Choroid plexus epithelial cell (primary cell): ENCODE results near the gene GRXCR2.

Source experiments
- DNase-seq: peaks from one replicate; pipeline ENCODE4 v3.0.0-alpha.2; 2010; ENCODE audit warnings: low read depth
- H3K4me3 ChIP-seq: 2 replicates; pipeline ENCODE4 v1.5.1; 2011; ENCODE audit warnings: low read depth, mild to moderate bottlenecking, control low read depth, low read length, moderate library complexity
- TF ChIP-seq, protein P1 (sequence below): conservative IDR thresholded peaks from 2 replicates; pipeline ENCODE4 v1.5.1; 2011; ENCODE audit warnings: low read depth, mild to moderate bottlenecking, control low read depth, inconsistent platforms, low read length, moderate library complexity

Gene GRXCR2

DNA sequence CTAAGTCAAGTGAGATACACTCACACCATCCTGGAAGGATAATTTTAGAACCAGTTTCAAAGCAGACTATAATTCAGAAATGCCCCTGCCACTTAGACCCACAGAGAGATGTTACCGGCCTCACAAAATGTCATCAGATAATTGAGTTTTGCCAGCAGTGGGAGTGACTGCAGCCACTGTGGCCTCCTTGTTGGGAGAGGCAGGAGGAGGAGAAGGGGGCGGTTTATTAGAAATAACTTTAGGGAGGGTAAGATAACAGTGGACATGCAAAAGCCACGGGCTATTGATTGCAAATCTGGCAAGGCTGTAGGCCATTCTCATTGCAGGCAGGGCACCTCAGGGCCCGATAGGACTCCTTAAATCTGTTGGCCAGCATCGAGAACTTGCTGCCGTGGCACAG is 13.4 kb downstream of the GRXCR2 start:
- TF ChIP-seq, protein P1, sequence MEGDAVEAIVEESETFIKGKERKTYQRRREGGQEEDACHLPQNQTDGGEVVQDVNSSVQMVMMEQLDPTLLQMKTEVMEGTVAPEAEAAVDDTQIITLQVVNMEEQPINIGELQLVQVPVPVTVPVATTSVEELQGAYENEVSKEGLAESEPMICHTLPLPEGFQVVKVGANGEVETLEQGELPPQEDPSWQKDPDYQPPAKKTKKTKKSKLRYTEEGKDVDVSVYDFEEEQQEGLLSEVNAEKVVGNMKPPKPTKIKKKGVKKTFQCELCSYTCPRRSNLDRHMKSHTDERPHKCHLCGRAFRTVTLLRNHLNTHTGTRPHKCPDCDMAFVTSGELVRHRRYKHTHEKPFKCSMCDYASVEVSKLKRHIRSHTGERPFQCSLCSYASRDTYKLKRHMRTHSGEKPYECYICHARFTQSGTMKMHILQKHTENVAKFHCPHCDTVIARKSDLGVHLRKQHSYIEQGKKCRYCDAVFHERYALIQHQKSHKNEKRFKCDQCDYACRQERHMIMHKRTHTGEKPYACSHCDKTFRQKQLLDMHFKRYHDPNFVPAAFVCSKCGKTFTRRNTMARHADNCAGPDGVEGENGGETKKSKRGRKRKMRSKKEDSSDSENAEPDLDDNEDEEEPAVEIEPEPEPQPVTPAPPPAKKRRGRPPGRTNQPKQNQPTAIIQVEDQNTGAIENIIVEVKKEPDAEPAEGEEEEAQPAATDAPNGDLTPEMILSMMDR, result no peak
- H3K4me3 ChIP-seq, result no peak overlapping the region
- DNase-seq, result no peak

- H3K4me3 ChIP-seq, result no peak overlapping the region
- TF ChIP-seq, protein P1, result no peak
- DNase-seq, result peak; percentile 43
Measured at GRCh38 chr5:145858959-145859358, 13.9 kb downstream of the GRXCR2 start.

- DNase-seq, result peak; percentile 74
- H3K4me3 ChIP-seq, result peak overlapping the region; percentile 51
- TF ChIP-seq, protein P1, result peak; percentile 20
Measured at GRCh38 chr5:145856285-145856818, 16.5 kb downstream of the GRXCR2 start.

GRCh38 chr5:145855763-145856267 is 17.0 kb downstream of the GRXCR2 start:
- TF ChIP-seq, protein P1, result no peak
- H3K4me3 ChIP-seq, result no peak overlapping the region
- no peak for DNase-seq

- TF ChIP-seq, protein P1, result no peak
- DNase-seq, result peak; percentile 79
Measured at GRCh38 chr5:145854651-145855258, 18.1 kb downstream of the GRXCR2 start.

GRCh38 chr5:145853781-145854376 is 18.9 kb downstream of the GRXCR2 start:
- DNase-seq, result no peak
- H3K4me3 ChIP-seq, result no peak overlapping the region
- TF ChIP-seq, protein P1, result no peak

More at GRCh38 chr5:145854651-145855258, 18.1 kb downstream of the GRXCR2 start:
- H3K4me3 ChIP-seq, result no peak overlapping the region
